B cell (primary cell): ENCODE measurements around the gene CCDC85C.

Experiments
- CTCF ChIP-seq: fragments of 200-600 bp; IDR thresholded peaks from one replicate; pipeline ENCODE4 v1.8.0; 2022; ENCODE audit warnings: antibody characterized with exemption, mild to moderate bottlenecking
- EZH2 ChIP-seq: IDR thresholded peaks from 2 replicates; pipeline ENCODE4 v1.6.1; 2012; ENCODE audit warnings: borderline replicate concordance, low read depth, mild to moderate bottlenecking, moderate library complexity, low read length; ENCODE audit not compliant: insufficient read depth, poor library complexity, severe bottlenecking

- TF ChIP-seq CTCF (no peak), EZH2 (no peak)
Observed at GRCh38 chr14:99643343-99643742, 39.3 kb upstream of the CCDC85C start.
